Neural crest cell (in vitro differentiated cells): ENCODE measurements around the gene RNF212. TPM values are rescaled to one million over a fixed set of nuclear protein-coding genes. Genes with fewer than 3 reads are reported as not detected.

Experiments used
- DNase-seq: peaks from one replicate; pipeline ENCODE4 v3.0.0; 2021; ENCODE audit warnings: low read depth, mixed read lengths, low spot score
- H3K27ac Mint-ChIP-seq: one replicate; pipeline ENCODE4 v1.8.0; 2021; ENCODE audit warnings: mild to moderate bottlenecking, mixed read lengths; ENCODE audit not compliant: unreplicated experiment
- H3K27me3 Mint-ChIP-seq: 2 replicates; pipeline ENCODE4 v1.8.0; 2021; ENCODE audit warnings: low read depth, mild to moderate bottlenecking, mixed read lengths
- H3K36me3 Mint-ChIP-seq: 2 replicates; pipeline ENCODE4 v1.8.0; 2021; ENCODE audit warnings: low read depth, mild to moderate bottlenecking, mixed read lengths
- H3K4me1 Mint-ChIP-seq: 2 replicates; pipeline ENCODE4 v1.8.0; 2021; ENCODE audit warnings: mixed read lengths
- H3K4me3 Mint-ChIP-seq: one replicate; pipeline ENCODE4 v1.8.0; 2021; ENCODE audit warnings: mild to moderate bottlenecking, mixed read lengths
- H3K9me3 Mint-ChIP-seq: 2 replicates; pipeline ENCODE4 v1.8.0; 2021; ENCODE audit warnings: mixed read lengths
- CTCF ChIP-seq: fragments of 200-600 bp; sonication (generic); conservative IDR thresholded peaks from 2 replicates; pipeline ENCODE4 v1.5.0; 2021; ENCODE audit warnings: antibody characterized with exemption, mild to moderate bottlenecking
- total RNA-seq: library from RNA; stranded (reverse); gene quantifications from 2 replicates; pipeline ENCODE4 v1.2.1, GENCODE V29; 2021

RNF212 gene
- total RNA-seq, 1 donor from 2014 or later: 2.7 TPM

- no peaks in the 10 kb centered on the region for H3K36me3 Mint-ChIP-seq
- no peak overlapping the region for H3K27ac Mint-ChIP-seq
- no peak for TF ChIP-seq CTCF
- H3K4me1 Mint-ChIP-seq: peaks cover 4% of the 10 kb centered on the region
- peaks cover 66% of the 10 kb centered on the region for H3K27me3 Mint-ChIP-seq
- no peak overlapping the region for H3K4me3 Mint-ChIP-seq
- no peaks in the 10 kb centered on the region for H3K9me3 Mint-ChIP-seq
- DNase-seq: no peak
Observed at GRCh38 chr4:1116838-1117237, 3.5 kb upstream of the RNF212 start.

- H3K36me3 Mint-ChIP-seq: no peaks in the 10 kb centered on the region
- H3K4me1 Mint-ChIP-seq: peaks cover 9% of the 10 kb centered on the region
- H3K27me3 Mint-ChIP-seq: peaks cover 66% of the 10 kb centered on the region
- no peak overlapping the region for H3K4me3 Mint-ChIP-seq
- no peak overlapping the region for H3K27ac Mint-ChIP-seq
- no peaks in the 10 kb centered on the region for H3K9me3 Mint-ChIP-seq
- TF ChIP-seq CTCF: no peak
- no peak for DNase-seq
Observed at GRCh38 chr4:1115528-1116293, 2.3 kb upstream of the RNF212 start.

- no peaks in the 10 kb centered on the region for H3K9me3 Mint-ChIP-seq
- no peak for DNase-seq
- H3K4me3 Mint-ChIP-seq: no peak overlapping the region
- H3K27ac Mint-ChIP-seq: no peak overlapping the region
- H3K4me1 Mint-ChIP-seq: peaks cover 9% of the 10 kb centered on the region
- H3K27me3 Mint-ChIP-seq: peaks cover 64% of the 10 kb centered on the region
- TF ChIP-seq CTCF: no peak
- H3K36me3 Mint-ChIP-seq: no peaks in the 10 kb centered on the region
Observed at GRCh38 chr4:1112821-1113182, 562 bp downstream of the RNF212 start.

GRCh38 chr4:1112174-1112820 lies 1.1 kb downstream of the RNF212 start:
- TF ChIP-seq CTCF: no peak
- H3K4me3 Mint-ChIP-seq: peak overlapping the region; percentile 38
- no peaks in the 10 kb centered on the region for H3K36me3 Mint-ChIP-seq
- no peak overlapping the region for H3K27ac Mint-ChIP-seq
- DNase-seq: no peak
- H3K4me1 Mint-ChIP-seq: peaks cover 9% of the 10 kb centered on the region
- no peaks in the 10 kb centered on the region for H3K9me3 Mint-ChIP-seq
- H3K27me3 Mint-ChIP-seq: peaks cover 59% of the 10 kb centered on the region

- no peaks in the 10 kb centered on the region for H3K9me3 Mint-ChIP-seq
- no peak overlapping the region for H3K4me3 Mint-ChIP-seq
- no peak for DNase-seq
- H3K27ac Mint-ChIP-seq: no peak overlapping the region
- no peak for TF ChIP-seq CTCF
- H3K36me3 Mint-ChIP-seq: no peaks in the 10 kb centered on the region
- peaks cover 51% of the 10 kb centered on the region for H3K27me3 Mint-ChIP-seq
- peaks cover 9% of the 10 kb centered on the region for H3K4me1 Mint-ChIP-seq
Observed at GRCh38 chr4:1111259-1111809, 2.0 kb downstream of the RNF212 start.
